Measurements from ENCODE around the gene ZFYVE9.

ZFYVE9 gene

GRCh38 chr1:52341655-52342260, 199.9 kb downstream of the ZFYVE9 start:
- Mint-ChIP-seq H3K27ac (no peak overlapping the region), H3K36me3 (ENCODE audit: low read depth) (no peaks in the 10 kb centered on the region), H3K4me3 (no peak overlapping the region), H3K9me3 (no peaks in the 10 kb centered on the region), H3K27me3 (ENCODE audit: low read depth) (no peaks in the 10 kb centered on the region), H3K4me1 (ENCODE audit: low read depth) (no peaks in the 10 kb centered on the region)

- Mint-ChIP-seq H3K9me3 (no peaks in the 10 kb centered on the region), H3K27me3 (ENCODE audit: low read depth) (no peaks in the 10 kb centered on the region), H3K36me3 (ENCODE audit: low read depth) (no peaks in the 10 kb centered on the region), H3K4me1 (ENCODE audit: low read depth) (no peaks in the 10 kb centered on the region), H3K4me3 (no peak overlapping the region), H3K27ac (no peak overlapping the region)
These were observed 202.1 kb downstream of the ZFYVE9 start for GRCh38 chr1:52343979-52344378.

GRCh38 chr1:52345252-52345651, 203.4 kb downstream of the ZFYVE9 start:
- no peaks in the 10 kb centered on the region for H3K9me3 Mint-ChIP-seq
- no peaks in the 10 kb centered on the region for H3K36me3 Mint-ChIP-seq (ENCODE audit: low read depth)
- H3K4me1 Mint-ChIP-seq (ENCODE audit: low read depth): no peaks in the 10 kb centered on the region
- no peaks in the 10 kb centered on the region for H3K27me3 Mint-ChIP-seq (ENCODE audit: low read depth)
- no peak overlapping the region for H3K27ac Mint-ChIP-seq
- H3K4me3 Mint-ChIP-seq: no peak overlapping the region

- Mint-ChIP-seq H3K36me3 (ENCODE audit: low read depth) (no peaks in the 10 kb centered on the region), H3K4me1 (ENCODE audit: low read depth) (no peaks in the 10 kb centered on the region), H3K4me3 (no peak overlapping the region), H3K27me3 (ENCODE audit: low read depth) (no peaks in the 10 kb centered on the region), H3K27ac (no peak overlapping the region), H3K9me3 (no peaks in the 10 kb centered on the region)
These were observed 204.8 kb downstream of the ZFYVE9 start for GRCh38 chr1:52346653-52347052.

GRCh38 chr1:52348704-52349300, 206.9 kb downstream of the ZFYVE9 start:
- Mint-ChIP-seq H3K27ac (no peak overlapping the region), H3K4me3 (no peak overlapping the region)

GRCh38 chr1:52352690-52353089, 210.8 kb downstream of the ZFYVE9 start:
- Mint-ChIP-seq H3K27ac (no peak overlapping the region), H3K9me3 (no peaks in the 10 kb centered on the region), H3K36me3 (ENCODE audit: low read depth) (peaks cover 44% of the 10 kb centered on the region), H3K4me1 (ENCODE audit: low read depth) (peaks cover 2% of the 10 kb centered on the region), H3K4me3 (no peak overlapping the region), H3K27me3 (ENCODE audit: low read depth) (no peaks in the 10 kb centered on the region)

More at GRCh38 chr1:52348704-52349300, 206.9 kb downstream of the ZFYVE9 start:
- Mint-ChIP-seq H3K27me3 (ENCODE audit: low read depth) (no peaks in the 10 kb centered on the region), H3K36me3 (ENCODE audit: low read depth) (peaks cover 13% of the 10 kb centered on the region), H3K9me3 (no peaks in the 10 kb centered on the region), H3K4me1 (ENCODE audit: low read depth) (no peaks in the 10 kb centered on the region)

GRCh38 chr1:52355436-52355835, 213.5 kb downstream of the ZFYVE9 start:
- Mint-ChIP-seq H3K36me3 (ENCODE audit: low read depth) (peaks cover 60% of the 10 kb centered on the region), H3K27ac (no peak overlapping the region), H3K4me1 (ENCODE audit: low read depth) (peaks cover 6% of the 10 kb centered on the region), H3K9me3 (no peaks in the 10 kb centered on the region), H3K4me3 (no peak overlapping the region), H3K27me3 (ENCODE audit: low read depth) (no peaks in the 10 kb centered on the region)

- H3K27ac Mint-ChIP-seq: no peak overlapping the region
These were observed 214.1 kb downstream of the ZFYVE9 start for GRCh38 chr1:52355847-52356505.

GRCh38 chr1:52356818-52357355, 215.0 kb downstream of the ZFYVE9 start:
- peaks cover 70% of the 10 kb centered on the region for H3K36me3 Mint-ChIP-seq (ENCODE audit: low read depth)
- H3K9me3 Mint-ChIP-seq: no peaks in the 10 kb centered on the region
- no peak overlapping the region for H3K27ac Mint-ChIP-seq
- H3K4me1 Mint-ChIP-seq (ENCODE audit: low read depth): peaks cover 8% of the 10 kb centered on the region
- H3K27me3 Mint-ChIP-seq (ENCODE audit: low read depth): no peaks in the 10 kb centered on the region
- no peak overlapping the region for H3K4me3 Mint-ChIP-seq

More at GRCh38 chr1:52355847-52356505, 214.1 kb downstream of the ZFYVE9 start:
- Mint-ChIP-seq H3K9me3 (no peaks in the 10 kb centered on the region), H3K4me3 (no peak overlapping the region), H3K27me3 (ENCODE audit: low read depth) (no peaks in the 10 kb centered on the region), H3K4me1 (ENCODE audit: low read depth) (peaks cover 6% of the 10 kb centered on the region), H3K36me3 (ENCODE audit: low read depth) (peaks cover 62% of the 10 kb centered on the region)

- H3K4me1 Mint-ChIP-seq (ENCODE audit: low read depth): peaks cover 8% of the 10 kb centered on the region
- H3K36me3 Mint-ChIP-seq (ENCODE audit: low read depth): peaks cover 73% of the 10 kb centered on the region
- no peaks in the 10 kb centered on the region for H3K9me3 Mint-ChIP-seq
- no peak overlapping the region for H3K4me3 Mint-ChIP-seq
- H3K27me3 Mint-ChIP-seq (ENCODE audit: low read depth): no peaks in the 10 kb centered on the region
- H3K27ac Mint-ChIP-seq: no peak overlapping the region
These were observed 215.5 kb downstream of the ZFYVE9 start for GRCh38 chr1:52357397-52357796.

GRCh38 chr1:52358851-52359497, 217.1 kb downstream of the ZFYVE9 start:
- Mint-ChIP-seq H3K4me3 (no peak overlapping the region), H3K27ac (no peak overlapping the region), H3K4me1 (ENCODE audit: low read depth) (peaks cover 10% of the 10 kb centered on the region), H3K27me3 (ENCODE audit: low read depth) (no peaks in the 10 kb centered on the region), H3K36me3 (ENCODE audit: low read depth) (peaks cover 61% of the 10 kb centered on the region), H3K9me3 (no peaks in the 10 kb centered on the region)

GRCh38 chr1:52359676-52360594, 218.0 kb downstream of the ZFYVE9 start:
- no peak overlapping the region for H3K4me3 Mint-ChIP-seq
- peaks cover 18% of the 10 kb centered on the region for H3K4me1 Mint-ChIP-seq (ENCODE audit: low read depth)
- H3K27ac Mint-ChIP-seq: no peak overlapping the region
- H3K9me3 Mint-ChIP-seq: no peaks in the 10 kb centered on the region
- no peaks in the 10 kb centered on the region for H3K27me3 Mint-ChIP-seq (ENCODE audit: low read depth)
- H3K36me3 Mint-ChIP-seq (ENCODE audit: low read depth): peaks cover 55% of the 10 kb centered on the region

- Mint-ChIP-seq H3K4me1 (ENCODE audit: low read depth) (peaks cover 24% of the 10 kb centered on the region), H3K36me3 (ENCODE audit: low read depth) (peaks cover 54% of the 10 kb centered on the region)
These were observed 218.7 kb downstream of the ZFYVE9 start for GRCh38 chr1:52360595-52360968.

More at GRCh38 chr1:52360595-52360968, 218.7 kb downstream of the ZFYVE9 start:
- no peaks in the 10 kb centered on the region for H3K9me3 Mint-ChIP-seq
- no peak overlapping the region for H3K4me3 Mint-ChIP-seq
- no peak overlapping the region for H3K27ac Mint-ChIP-seq
- H3K27me3 Mint-ChIP-seq (ENCODE audit: low read depth): no peaks in the 10 kb centered on the region

Measured in T-helper 1 cell treated with Interleukin-12 subunit alpha and Interleukin-12 subunit beta and Interleukin-4 antibody, amounts not matched to agents 30 μg/mL and 1 μg/mL, for 36 hours (primary cell).